ENCODE measurements around the gene NTM.

NTM gene

DNA sequence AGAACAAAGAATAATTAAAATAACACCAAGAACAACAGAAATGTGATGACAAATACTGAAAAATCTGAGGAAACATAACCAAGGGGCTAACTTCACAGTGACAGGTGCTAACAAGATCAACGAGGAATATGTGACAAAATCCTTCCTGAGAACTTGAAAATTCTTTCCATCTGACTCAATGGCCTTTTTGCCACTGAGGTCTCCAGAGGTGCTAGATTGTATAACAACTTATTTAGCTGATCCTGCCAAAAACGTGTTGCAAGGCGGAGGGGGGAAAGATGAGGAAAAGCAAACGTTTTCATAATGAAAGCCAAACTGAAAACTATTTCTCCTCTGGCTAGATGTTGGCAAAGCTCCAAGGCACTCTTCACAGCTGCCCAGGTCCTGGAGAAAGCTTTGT is 364.5 kb downstream of the NTM start:
- no peak for DNase-seq (ENCODE audit: low spot score)

- DNase-seq (ENCODE audit: low spot score): no peak
Observed at GRCh38 chr11:131737357-131737756, 366.9 kb downstream of the NTM start.

- no peak for DNase-seq (ENCODE audit: low spot score)
Observed at GRCh38 chr11:131739243-131739882, 368.9 kb downstream of the NTM start.

DNA sequence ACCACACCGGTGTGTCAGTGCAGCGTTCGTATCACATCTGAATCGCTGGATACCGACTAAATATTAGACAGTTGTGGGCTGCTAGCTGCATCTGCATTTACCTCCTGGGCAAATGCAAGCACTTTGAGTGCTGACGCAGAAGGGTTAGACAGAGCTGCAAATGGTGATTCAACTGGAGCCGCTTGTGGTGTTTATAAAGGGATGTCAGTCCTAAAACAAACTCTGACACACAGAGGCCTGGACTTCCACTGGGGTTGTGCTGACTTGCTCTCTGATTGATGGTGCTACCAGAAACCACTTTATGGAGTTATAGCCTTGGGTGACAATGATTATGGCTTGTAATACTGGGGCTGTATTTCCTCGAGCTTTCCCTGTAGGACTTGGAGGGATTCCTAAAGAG is 374.4 kb downstream of the NTM start:
- no peak for DNase-seq (ENCODE audit: low spot score)

- no peak for DNase-seq (ENCODE audit: low spot score)
Observed at GRCh38 chr11:131745405-131745804, 375.0 kb downstream of the NTM start.

GRCh38 chr11:131746201-131746600 is 375.8 kb downstream of the NTM start:
- no peak for DNase-seq (ENCODE audit: low spot score)

- no peak for DNase-seq (ENCODE audit: low spot score)
Observed at GRCh38 chr11:131748151-131749050, 378.0 kb downstream of the NTM start.

- DNase-seq (ENCODE audit: low spot score): no peak
Observed at GRCh38 chr11:131749101-131749500, 378.7 kb downstream of the NTM start.

DNA sequence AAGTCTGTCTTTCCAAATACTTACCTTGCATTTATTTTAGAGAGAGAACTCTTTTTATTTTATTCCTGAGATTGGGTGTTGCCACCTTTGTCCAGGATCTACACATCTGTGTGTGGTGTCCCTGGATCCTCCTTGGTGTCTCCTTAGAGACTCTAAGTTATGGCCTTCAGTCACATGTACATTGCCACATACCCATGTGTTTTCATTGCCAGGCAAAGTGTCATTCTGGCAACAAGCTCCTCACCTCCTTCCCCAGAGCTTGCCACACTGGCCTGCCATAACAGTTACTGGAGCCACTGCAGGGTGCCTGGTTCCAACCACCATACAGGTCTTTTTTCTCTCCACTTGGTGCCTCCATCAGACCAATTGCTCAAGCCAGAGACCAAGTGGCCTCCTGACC is 379.7 kb downstream of the NTM start:
- DNase-seq (ENCODE audit: low spot score): no peak

DNA sequence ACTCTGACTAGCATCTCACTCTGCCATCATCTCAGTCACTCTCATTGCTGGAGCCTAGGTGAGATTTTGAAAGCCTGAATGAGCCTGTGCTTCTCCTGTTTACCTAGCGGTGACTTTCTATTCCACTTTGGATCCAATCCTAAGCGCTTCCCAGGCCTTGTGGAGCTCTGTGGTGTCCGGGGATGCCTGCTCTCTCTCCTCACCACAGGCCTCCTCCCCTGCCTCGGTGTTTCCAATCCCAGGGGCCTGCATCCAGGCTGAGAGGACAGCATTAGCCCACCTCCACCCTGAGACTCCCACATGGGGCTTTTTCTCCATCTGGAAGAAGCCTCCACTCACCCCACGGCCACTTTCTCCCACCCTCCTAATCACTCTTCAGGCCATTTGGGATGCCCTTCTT is 380.3 kb downstream of the NTM start:
- DNase-seq (ENCODE audit: low spot score): no peak

GRCh38 chr11:131754671-131755070 is 384.3 kb downstream of the NTM start:
- no peak for DNase-seq (ENCODE audit: low spot score)

GRCh38 chr11:131756479-131757110 is 386.2 kb downstream of the NTM start:
- no peak for DNase-seq (ENCODE audit: low spot score)

DNA sequence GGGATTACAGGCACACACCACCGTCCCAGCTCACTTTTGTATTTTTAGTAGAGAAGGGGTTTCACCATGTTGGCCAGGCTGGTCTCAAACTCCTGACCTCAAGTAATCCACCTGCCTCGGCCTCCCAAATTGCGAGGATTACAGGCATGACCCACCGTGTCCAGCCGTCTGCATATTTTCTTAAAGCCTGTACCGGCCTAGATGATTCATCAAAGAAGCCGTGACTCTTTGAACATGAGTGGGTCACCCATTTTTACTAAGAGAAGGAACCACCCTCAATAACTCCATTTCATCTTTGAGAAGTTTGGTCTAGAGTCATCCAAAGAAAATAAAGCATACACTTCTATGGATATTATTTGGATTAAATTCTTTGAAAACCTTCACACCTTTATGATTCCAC is 388.3 kb downstream of the NTM start:
- DNase-seq (ENCODE audit: low spot score): no peak

DNA sequence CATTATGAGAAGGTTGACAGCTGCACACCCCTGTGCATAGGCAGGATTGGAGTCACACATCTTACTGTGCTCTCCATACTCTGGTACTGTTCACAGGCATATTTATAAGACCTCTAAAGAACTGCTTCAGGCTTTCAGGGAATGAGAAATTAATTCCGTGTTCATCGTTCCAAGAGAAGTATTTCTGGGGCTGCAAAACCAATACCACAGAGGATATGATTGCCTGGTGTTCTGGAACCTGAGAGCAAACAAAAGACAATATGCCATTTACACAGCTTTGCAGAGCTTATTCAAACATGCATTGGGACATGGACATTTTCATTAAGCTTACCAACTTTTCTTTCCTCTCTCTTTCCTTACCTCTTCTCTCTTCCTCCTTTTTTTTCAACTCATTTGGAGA is 388.7 kb downstream of the NTM start:
- DNase-seq (ENCODE audit: low spot score): no peak

- DNase-seq (ENCODE audit: low spot score): no peak
Observed at GRCh38 chr11:131760091-131761061, 390.0 kb downstream of the NTM start.

- DNase-seq (ENCODE audit: low spot score): no peak
Observed at GRCh38 chr11:131762346-131763110, 392.1 kb downstream of the NTM start.

DNA sequence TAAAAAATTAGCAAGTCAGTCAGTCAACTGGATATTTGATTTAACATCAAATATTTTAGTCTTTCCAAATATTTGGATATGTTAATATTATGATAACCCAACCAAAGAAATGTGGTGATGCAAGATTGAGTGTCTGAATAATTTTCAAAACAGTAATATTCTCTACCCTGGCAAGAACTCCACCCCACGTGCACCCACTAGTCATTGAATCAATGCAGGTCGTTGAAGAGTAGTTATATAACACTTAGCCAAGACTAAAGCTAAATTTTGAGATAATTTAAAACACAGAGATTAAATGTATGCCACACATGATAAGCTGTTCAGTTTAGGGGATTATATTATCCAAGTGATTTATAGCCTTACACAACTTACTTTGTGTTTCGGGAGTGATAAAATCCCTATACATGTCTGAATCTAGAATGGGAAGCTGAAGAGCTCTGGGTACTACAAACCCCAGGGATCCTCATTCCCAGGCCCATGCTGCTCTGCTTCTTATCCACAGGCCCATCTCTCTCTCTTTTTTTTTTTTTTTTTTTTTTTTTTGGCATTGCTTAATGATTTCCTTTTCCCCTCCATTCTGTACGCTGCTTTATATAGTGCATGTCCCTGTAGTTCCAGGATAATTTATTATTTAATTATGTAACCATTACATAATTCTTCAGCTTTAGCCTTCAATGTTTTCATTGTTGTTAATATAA is 392.9 kb downstream of the NTM start:
- no peak for DNase-seq (ENCODE audit: low spot score)

- DNase-seq (ENCODE audit: low spot score): no peak
Observed at GRCh38 chr11:131764126-131764525, 393.7 kb downstream of the NTM start.

DNA sequence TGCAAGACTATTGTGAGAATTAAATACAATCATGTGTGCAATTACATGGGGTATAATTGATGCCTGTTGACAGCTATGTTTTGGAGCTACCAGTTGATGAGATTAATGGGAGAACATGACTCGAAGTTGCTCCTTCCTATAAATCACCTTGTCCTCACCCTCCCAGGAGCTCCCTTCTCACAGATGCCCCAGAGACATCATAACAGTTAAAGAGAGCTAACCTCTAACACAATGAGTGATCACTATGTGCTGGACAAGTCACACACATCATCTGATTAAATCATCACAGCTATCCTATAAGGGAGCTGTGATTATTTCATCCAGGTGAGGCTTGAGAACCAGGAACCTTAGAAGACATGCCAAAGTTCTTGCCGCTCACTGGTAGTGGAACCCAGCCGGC is 394.2 kb downstream of the NTM start:
- DNase-seq (ENCODE audit: low spot score): no peak

- DNase-seq (ENCODE audit: low spot score): no peak
Observed at GRCh38 chr11:131766637-131767036, 396.2 kb downstream of the NTM start.

DNA sequence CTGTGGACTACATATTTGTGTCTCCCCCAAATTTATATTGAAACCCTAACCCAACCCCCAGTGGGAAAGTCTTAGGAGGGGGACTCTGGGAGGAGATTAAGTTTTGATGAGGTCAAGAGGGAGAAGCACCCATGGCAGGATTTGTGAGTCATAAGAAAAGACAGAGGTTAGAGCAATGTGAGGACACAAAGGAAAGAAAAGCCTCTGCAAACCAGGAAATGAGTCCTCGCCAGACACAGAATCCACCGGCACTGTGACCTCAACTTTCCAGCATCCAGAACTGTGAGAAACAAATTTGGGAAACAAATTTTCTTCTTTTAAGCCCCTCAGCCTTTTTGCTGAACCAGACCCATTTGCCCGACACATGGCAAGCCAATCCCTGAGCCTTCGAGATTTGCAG is 397.0 kb downstream of the NTM start:
- no peak for DNase-seq (ENCODE audit: low spot score)

All from CD4-positive, alpha-beta T cell treated with Interleukin-6 at 100 ng/mL for 8 hours (primary cell).